ENCODE measurements around the gene RNF166.

Gene RNF166

DNA sequence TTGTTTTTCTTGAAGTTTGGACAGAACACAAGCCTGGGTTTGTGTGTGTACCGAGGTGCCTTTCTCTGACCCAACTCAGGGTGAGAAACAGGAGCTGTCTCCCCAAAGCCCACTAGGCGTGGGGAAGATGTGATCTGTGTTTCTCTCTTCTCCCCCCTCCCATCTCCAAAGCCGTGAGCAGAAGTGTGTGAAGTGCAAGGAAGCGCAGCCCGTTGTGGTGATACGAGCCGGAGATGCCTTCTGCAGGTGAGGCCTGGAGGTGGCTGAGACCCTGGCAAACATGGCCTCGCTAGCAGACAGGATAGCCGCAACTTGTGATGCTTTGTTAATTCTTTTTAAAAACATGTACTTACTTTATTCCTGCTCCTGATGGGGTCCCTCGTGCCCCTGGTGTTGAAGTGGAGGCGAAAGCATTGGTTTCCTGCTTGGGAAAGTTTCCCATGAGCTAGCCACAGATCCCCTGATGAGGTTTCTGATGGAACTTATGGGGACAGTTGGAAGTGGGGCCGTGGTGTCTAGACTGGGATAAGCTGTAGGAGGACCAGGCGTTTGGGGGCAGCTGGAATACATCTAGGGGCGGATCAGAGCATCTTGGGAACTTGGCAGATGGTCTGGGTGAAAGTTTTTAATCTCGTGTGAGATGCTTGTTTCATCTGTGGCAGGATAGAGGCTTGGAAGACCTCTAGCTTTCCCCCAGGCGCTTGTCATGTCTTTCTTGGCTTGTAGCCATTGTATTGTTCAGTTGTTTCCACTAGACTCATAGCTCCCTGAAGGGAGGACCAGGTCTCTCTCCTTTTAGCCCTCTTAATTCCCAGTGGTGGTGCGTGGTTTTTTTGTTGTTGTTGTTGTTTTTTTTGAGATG, 988 bp upstream of the RNF166 start:
- no peak for DNase-seq (ENCODE audit: low spot score)

- peak; percentile 62 for DNase-seq (ENCODE audit: low spot score)
Observed at GRCh38 chr16:88705801-88706228, 393 bp downstream of the RNF166 start.

GRCh38 chr16:88705076-88705684, 1.0 kb downstream of the RNF166 start:
- DNase-seq (ENCODE audit: low spot score) = peak; percentile 59

DNA sequence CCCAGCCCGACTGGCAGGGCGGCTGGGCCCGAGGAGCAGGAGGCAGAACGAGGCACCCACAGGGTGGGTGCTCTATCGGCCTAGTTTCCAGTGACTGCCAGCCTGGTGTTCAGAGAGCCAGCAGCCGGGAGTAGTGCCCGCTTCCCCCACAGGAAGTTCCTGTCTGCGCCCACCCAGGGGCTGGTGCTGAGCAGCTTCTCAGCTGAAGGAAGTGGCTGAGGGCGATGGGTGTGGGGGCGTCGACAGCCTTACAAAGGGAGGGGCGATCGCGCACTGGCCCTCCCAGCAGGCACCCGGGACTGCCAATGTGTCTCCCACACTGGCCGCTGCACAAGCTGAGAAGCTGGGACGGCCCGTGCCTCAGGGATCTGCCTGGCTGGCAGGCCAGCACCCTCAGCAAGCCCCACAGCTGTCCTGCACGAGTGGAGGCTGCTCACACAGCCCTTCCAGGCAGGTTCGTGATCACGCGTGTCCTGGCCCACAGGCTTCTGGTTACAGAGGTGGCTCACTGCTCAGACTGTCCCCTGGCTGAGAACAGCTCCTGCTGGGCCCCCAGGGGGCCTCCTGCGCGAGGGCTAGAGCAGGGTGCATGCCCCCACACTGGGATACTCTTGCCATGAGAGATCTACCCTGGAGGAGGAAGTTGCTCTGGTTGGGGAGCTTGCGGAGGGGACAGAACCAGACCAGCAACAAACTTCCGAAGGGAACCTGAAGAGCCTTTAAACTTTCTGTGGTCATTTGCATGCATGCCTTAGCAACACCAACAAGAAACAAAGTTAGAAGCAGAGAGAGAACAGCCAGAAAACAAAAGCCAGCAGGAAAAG, 2.5 kb downstream of the RNF166 start:
- no peak for DNase-seq (ENCODE audit: low spot score)

DNA sequence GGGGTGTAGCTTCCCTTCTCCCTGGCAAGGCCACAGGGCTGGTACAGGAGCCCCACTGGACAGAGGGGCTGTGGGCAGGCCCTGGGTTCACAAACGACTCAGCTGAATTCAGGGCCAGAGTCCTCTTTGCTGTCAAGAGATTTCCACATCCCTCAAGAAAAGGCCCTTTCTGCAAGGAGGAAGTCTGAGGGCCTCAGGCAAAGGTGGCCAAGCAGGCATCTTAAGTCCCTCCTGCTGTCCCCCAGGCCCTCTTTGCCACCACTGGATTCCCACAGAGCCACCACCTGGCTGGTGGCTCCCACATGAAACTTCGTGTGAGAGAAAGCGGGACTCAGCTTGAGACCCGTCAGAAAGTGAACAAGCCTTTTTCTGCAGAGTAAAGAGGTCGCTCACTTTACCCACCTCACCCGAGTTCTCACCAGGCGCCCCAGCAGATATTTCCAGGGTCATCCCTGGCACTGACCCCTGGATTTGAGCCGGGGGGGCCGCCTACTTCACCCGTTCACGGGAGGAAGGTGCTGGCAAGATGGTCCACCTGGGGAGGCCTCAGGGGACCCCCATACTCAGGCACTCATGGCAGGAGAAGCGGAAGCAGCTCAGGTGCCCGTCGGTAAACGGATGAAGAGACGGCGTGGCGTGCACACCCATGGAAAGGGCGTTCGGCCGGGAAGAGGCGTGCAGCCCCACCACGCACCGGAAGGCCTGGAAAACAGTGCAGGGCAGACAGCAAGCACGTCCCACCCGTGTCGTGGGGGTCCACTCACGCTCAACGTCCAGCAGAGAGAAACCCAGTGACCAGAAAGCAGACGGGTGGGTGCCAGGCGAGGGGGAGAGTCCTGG, 3.6 kb downstream of the RNF166 start:
- DNase-seq (ENCODE audit: low spot score) = no peak

- no peak for DNase-seq (ENCODE audit: low spot score)
Observed at GRCh38 chr16:88701581-88702370, 4.4 kb downstream of the RNF166 start.

DNA sequence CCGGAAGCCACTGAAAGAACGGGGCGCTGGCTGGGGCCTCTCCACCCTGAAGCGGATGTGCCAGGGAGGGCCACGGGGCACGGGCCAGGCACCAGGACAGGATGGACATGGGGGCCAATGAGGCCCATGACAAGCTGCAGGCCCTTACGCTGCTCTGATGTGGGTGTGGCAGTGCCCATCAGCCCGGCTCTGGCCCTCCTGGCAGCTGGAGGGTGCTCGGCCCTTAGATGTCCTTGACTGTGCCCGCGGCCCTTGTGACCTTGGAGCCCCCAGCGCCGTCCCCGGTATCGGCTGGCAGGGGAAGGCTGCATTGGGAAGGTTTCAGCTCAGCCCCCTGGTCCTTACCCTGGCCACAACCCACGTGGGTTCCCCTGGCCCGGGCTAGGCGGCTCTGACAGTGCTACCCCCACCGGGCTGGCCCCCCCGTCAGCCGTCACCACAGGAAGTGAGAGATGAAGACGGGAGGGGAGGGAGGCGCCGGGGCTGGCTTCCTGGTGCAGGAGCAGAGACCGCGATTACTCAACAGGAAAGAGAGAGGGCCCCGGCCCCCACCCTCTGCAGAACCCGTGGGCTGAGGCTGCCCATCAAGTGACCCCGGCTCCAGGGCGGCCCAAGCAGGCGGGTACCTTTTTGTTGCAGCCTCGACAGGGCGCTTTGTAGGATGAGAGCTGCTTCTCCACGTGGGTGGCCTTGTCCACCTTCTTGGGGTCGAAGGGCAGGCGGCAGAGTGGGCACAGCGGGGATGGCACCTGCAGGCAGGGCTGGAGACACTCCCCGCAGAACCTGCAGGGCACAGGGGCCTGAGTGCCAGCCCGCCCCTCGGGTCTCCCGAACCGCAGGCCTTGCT, 5.3 kb downstream of the RNF166 start:
- DNase-seq (ENCODE audit: low spot score) = peak; percentile 84

DNA sequence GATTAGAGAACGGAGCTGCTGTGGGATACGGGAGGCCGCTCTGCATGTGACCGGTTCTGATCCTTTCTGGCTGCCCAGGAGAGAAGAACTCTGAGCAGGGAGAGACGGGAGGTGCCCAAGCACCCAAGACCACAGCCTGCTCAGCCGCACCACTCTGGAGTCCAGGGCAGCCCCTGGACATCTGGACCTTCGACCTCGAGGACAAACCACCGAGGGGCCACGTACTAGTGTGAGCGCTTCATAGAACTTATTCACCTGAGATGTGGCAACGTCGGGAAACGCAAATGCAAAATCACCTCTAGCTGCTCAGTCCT, 5.9 kb downstream of the RNF166 start:
- no peak for DNase-seq (ENCODE audit: low spot score)

DNA sequence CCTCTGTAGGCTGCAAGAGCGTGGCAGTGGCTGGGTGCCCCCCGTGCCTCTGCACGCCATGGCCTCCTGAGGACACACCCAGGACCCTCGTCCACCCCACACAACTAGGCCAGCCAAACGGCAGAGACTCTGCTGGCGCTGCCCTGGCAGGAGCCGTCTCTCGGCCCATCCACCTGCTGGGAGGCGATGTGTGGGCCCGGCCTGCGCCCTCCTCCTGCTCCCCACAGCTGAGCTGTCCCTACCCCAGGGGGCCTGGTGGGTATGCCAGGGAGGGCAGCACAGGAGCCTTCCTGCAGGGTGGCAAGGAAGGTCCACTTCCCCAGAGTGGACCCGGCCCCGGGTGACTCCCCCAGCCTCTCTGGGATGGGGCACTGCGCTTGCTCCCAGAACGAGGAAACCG, 7.0 kb downstream of the RNF166 start:
- DNase-seq (ENCODE audit: low spot score) = no peak

DNA sequence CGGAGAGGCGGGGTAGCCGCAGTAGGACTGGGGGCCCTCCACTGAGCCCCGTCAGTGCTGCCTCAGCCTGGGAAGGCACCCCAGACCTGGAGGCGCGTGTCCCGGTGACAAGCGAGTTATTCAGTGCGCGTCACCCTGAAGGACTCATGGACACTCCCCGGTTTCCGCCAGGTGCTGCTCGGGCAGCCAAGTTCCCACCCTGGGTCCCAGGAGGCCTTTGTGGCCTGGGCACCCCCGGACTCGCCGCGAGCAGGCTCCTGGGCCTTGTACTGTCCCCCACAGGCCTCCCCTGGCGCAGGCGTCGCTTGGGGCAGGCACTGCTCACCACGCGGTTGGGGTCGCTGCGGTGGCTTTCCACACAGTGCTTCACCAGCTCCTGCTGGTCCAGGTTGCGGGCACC, 7.6 kb downstream of the RNF166 start:
- no peak for DNase-seq (ENCODE audit: low spot score)

- no peak for DNase-seq (ENCODE audit: low spot score)
Observed at GRCh38 chr16:88697831-88698615, 8.2 kb downstream of the RNF166 start.

GRCh38 chr16:88697116-88697830, 8.9 kb downstream of the RNF166 start:
- no peak for DNase-seq (ENCODE audit: low spot score)

DNA sequence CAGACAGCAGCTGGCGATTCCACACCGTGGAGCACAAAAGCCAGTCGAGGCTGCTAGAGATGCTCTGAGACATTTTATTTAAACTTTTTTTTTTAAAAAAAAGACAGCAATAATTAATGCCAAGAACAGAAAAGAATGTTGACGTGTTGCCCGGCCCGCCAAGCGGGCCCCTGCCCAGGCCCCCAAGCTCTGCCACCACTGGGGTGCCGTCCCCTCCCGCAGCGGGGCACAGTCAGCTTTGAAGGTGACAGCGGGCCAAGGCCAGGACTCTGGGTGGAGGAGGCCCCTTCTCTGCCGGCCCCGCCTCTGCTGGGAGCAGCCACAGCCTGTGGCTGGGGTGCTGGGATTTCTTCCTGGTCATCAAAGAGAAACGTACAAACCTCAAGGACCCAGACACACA, 9.8 kb downstream of the RNF166 start:
- no peak for DNase-seq (ENCODE audit: low spot score)

GRCh38 chr16:88695753-88696152, 10.5 kb downstream of the RNF166 start:
- DNase-seq (ENCODE audit: low spot score) = no peak

DNA sequence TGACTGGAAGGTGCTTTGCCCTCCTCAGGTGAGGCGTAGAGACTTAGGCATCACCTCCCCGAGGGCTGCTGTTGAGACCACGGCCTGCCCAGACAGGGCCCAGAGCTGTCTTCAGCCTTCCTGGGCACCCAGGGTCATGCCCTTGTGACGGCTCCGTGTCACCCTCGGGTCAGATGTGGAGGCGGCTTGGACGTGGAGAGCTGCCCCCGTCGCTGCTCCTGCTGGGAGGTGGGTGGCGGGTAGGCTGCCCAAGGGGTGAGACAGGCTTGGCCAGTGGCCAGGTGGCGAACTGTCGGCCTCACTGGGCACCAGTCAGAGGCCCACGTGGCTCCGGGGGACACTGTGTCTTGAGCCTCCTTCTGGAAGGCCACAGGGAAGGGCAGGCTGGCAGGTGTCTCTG, 11.0 kb downstream of the RNF166 start:
- no peak for DNase-seq (ENCODE audit: low spot score)

DNA sequence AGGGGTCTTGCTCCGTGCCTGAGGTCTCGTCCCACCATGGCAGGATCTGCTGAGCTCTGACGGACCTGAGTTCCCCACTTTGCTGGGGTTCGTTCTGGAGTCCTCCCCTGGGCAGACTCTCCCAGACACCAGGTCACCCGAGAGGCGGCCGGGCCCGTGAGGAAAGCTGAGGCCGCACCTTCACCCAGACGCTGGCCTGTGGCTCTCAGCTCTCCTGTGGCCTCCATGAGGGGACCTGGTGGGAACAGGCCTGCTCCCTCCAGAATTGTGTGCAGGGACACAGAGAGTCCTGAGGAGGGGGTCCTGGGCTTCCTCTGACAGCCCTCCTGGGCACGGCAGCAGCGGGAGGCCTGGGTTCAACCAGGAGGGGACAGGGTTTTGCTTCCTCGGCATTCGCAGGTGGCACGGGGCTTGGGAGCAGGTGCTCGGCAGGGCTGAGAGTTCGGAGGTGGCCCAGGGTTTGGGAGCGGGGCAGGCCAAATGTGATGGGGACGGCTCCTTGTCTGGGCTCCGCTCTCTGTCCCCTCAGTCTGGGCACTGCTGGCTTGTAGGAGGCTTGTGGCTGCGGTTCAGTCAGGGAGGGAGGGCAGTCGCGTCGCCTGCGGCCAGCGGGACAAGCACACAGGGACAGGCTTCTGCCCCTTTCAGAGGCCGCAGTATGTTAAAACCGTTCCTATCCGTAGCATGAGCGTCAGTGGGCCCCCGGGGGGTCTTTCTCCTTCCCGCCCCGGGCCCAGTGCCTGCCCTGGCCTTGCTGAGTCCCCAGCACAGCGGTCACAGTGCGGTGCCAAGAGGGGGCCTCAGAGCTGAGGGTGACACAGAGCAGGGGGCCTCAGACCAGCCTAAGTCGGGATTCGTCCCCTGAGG, 11.8 kb downstream of the RNF166 start:
- no peak for DNase-seq (ENCODE audit: low spot score)

DNA sequence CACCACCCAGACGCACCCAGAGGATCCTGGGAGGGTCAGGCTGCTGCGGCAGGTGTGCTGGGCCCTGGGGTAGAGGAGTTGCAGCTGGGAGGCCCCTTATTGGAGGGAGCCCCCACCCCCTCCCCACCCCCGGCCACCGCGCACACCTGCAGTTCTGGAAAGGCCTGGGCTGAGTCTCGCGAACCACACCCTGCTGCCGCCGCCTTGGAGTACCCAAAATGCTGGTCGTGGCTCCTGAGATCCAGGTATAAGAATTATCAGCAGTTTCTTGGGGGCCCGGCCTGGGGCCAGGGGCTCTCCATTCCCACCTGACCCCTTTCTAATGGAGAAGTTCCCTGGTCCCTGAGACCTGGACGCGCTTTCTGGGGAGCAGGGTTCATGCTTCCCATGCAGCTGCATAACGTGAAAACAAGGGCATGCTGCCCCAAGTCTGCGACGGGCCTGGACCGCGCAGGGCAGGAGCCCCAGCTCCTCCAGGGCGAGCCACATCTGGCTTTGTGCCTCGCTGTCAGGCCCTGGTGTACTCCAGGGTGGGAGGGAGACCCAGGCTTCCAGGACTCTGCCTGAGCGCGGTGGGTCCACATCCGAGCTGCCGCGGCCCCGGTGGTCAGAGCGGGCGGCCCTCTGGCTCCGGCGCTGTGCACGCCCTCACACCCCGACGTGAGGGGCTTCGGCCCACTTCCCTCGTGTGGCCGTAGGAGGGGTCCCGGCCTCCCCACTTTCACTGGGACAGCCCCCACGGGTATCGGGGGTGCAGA, 12.6 kb downstream of the RNF166 start:
- no peak for DNase-seq (ENCODE audit: low spot score)

All from AG08396 (cell line).